SK-N-SH (cell line): ENCODE measurements around the gene KANSL2. TPM values are rescaled to one million over a fixed set of nuclear protein-coding genes. Genes with fewer than 3 reads are reported as not detected.

Experiments used
- CTCF ChIA-PET: fragments of 300-600, 350-600 bp; formaldehyde crosslinking; extraction: SDS; loops from one replicate; lab custom pipeline; 2021; lab: Yijun Ruan, JAX
- POLR2A ChIA-PET: fragments of 350-600 bp; sonication (Branson Sonifier 250); formaldehyde crosslinking; extraction: SDS; loops from one replicate; lab custom pipeline; 2020; ENCODE audit warnings: antibody characterized with exemption, inconsistent platforms; lab: Yijun Ruan, JAX
- DNase-seq: peaks from one replicate; pipeline ENCODE4 v3.0.0; 2012
- H2AFZ ChIP-seq: fragments of 200-600 bp; sonication (generic); 2 replicates; pipeline ENCODE4 v1.8.1; 2016; ENCODE audit warnings: antibody characterized with exemption, mild to moderate bottlenecking, low read depth
- H3F3A ChIP-seq: fragments of 200-600 bp; sonication (generic); replicated peaks from 2 replicates; pipeline ENCODE3; 2016; ENCODE audit warnings: antibody characterized with exemption, mild to moderate bottlenecking; ENCODE audit not compliant: insufficient read depth
- H3K27ac ChIP-seq, 2 experiments: fragments of 200-500 bp in 1 of 2; fragments of 200-600 bp in 1 of 2; sonication (Bioruptor generic) in 1 of 2; sonication (generic), shearing (Covaris generic) in 1 of 2; 2 replicates each; pipeline versions ENCODE4 v1.5.1 to v1.6.1; 2014 to 2016; ENCODE audit warnings: low read depth in 2 of 2, inconsistent platforms in 1 of 2, low read length in 1 of 2, mild to moderate bottlenecking in 1 of 2, mixed read lengths in 1 of 2
- H3K27me3 ChIP-seq: fragments of 200-600 bp; sonication (generic), shearing (Covaris generic); 2 replicates; pipeline ENCODE4 v1.6.1; 2016; ENCODE audit warnings: mixed run types; ENCODE audit not compliant: insufficient read depth
- H3K36me3 ChIP-seq, 2 experiments: fragments of 200-500 bp in 1 of 2; fragments of 200-600 bp in 1 of 2; sonication (Bioruptor generic) in 1 of 2; sonication (generic) in 1 of 2; replicated peaks in 1 of 2; 2 replicates each; pipeline versions ENCODE3 to v1.5.1; 2014 to 2016; ENCODE audit warnings: low read length in 1 of 2, mild to moderate bottlenecking in 1 of 2; ENCODE audit not compliant: insufficient read depth in 2 of 2, control insufficient read depth in 1 of 2
- H3K4me1 ChIP-seq, 2 experiments: fragments of 200-500 bp in 1 of 2; fragments of 200-600 bp in 1 of 2; sonication (Bioruptor generic) in 1 of 2; sonication (generic), shearing (Covaris generic) in 1 of 2; 2 replicates each; pipeline versions ENCODE4 v1.5.1 to v1.6.1; 2014 to 2016; ENCODE audit warnings: low read depth in 1 of 2, low read length in 1 of 2, mixed run types in 1 of 2; ENCODE audit not compliant: insufficient read depth in 2 of 2, control insufficient read depth in 1 of 2
- H3K4me2 ChIP-seq: fragments of 200-600 bp; sonication (generic), shearing (Covaris generic); 2 replicates; pipeline ENCODE4 v1.6.1; 2017; ENCODE audit warnings: mixed run types
- H3K4me3 ChIP-seq, 2 experiments: fragments of 200-500 bp in 1 of 2; fragments of 200-600 bp in 1 of 2; sonication (Bioruptor generic) in 1 of 2; sonication (generic), shearing (Covaris generic) in 1 of 2; 2 replicates each; pipeline versions ENCODE4 v1.5.1 to v1.8.1; 2014 to 2016; ENCODE audit warnings: low read depth in 2 of 2, inconsistent platforms in 1 of 2, low read length in 1 of 2, mild to moderate bottlenecking in 1 of 2, mixed read lengths in 1 of 2, moderate library complexity in 1 of 2
- H3K79me2 ChIP-seq: fragments of 200-600 bp; sonication (generic); 2 replicates; pipeline ENCODE4 v1.8.1; 2017; ENCODE audit warnings: mild to moderate bottlenecking; ENCODE audit not compliant: insufficient read depth
- H3K9ac ChIP-seq: fragments of 200-600 bp; sonication (generic); 2 replicates; pipeline ENCODE4 v1.6.1; 2017; ENCODE audit warnings: mixed run types
- H3K9me2 ChIP-seq: fragments of 200-600 bp; sonication (generic); 2 replicates; pipeline ENCODE4 v1.6.1; 2017; ENCODE audit warnings: mixed run types
- H3K9me3 ChIP-seq: fragments of 200-600 bp; sonication (generic); 2 replicates; pipeline ENCODE4 v1.6.1; 2017; ENCODE audit warnings: mixed run types, mild to moderate bottlenecking, moderate library complexity
- H4K20me1 ChIP-seq: fragments of 200-600 bp; sonication (generic); 2 replicates; pipeline ENCODE4 v1.6.1; 2017; ENCODE audit warnings: mild to moderate bottlenecking, mixed run types; ENCODE audit not compliant: insufficient read depth
- FOXM1 ChIP-seq: IDR thresholded peaks from 2 replicates; pipeline ENCODE4 v1.4.0; 2012; ENCODE audit warnings: low read depth, mild to moderate bottlenecking
- PBX3 ChIP-seq: IDR thresholded peaks from 2 replicates; pipeline ENCODE4; 2012
- RFX5 ChIP-seq: IDR thresholded peaks from 2 replicates; pipeline ENCODE4 v1.6.1; 2012; ENCODE audit warnings: mild to moderate bottlenecking, improper control_type of control experiment, low read length
- SMC3 ChIP-seq: IDR thresholded peaks from 2 replicates; pipeline ENCODE4 v1.6.1; 2012; ENCODE audit warnings: low read depth, low read length, improper control_type of control experiment
- WGBS: methylation state at CpG from one replicate; pipeline ENCODE4 v1.1.6; 2017; ENCODE audit warnings: low lambda C conversion rate; 5-methylcytosine and 5-hydroxymethylcytosine counted together
- polyA plus RNA-seq, 3 experiments: library from polyadenylated mRNA; depleted of rRNA; stranded (reverse); fragments of >200 nt; gene quantifications; 2 replicates each; pipeline ENCODE4 v1.2.3, GENCODE V29; 2012
- small RNA-seq, 7 experiments: library from RNA; depleted of rRNA; stranded (forward); fragments of <200 nt; gene quantifications; one replicate each; pipeline ENCODE3, GENCODE V24; 2012

The KANSL2 gene
- polyA plus RNA-seq, 1 of the 3 experiments (the other 2 are of a cell fraction): 32.8 TPM

- Histone ChIP-seq H3K27me3 (no peaks in the 10 kb centered on the region), H3F3A (no peaks in the 10 kb centered on the region), H3K4me3 (no peak overlapping the region), H2AFZ (no peak overlapping the region), H3K79me2 (no peaks in the 10 kb centered on the region), H3K9ac (no peak overlapping the region), H3K9me3 (peaks cover 4% of the 10 kb centered on the region; the same call in 1 of the 2 replicates), H3K4me1 (no peaks in the 10 kb centered on the region), H3K9me2 (no peaks in the 10 kb centered on the region), H3K4me2 (no peak overlapping the region), H3K27ac (no peak overlapping the region), H3K36me3 (peaks cover 0 to 4% of the 10 kb centered on the region in 2 experiments), H4K20me1 (no peaks in the 10 kb centered on the region)
- ChIA-PET CTCF (interaction anchor here (2.7 kb wide), 1 partner anchor 71 kb away, joined by 8 read pairs; no protein-coding TSS in a partner anchor), POLR2A (no interaction called here)
- 3% methylated on average over 1 of the region's 1 CpG for WGBS
- TF ChIP-seq RFX5: no peak
- TF ChIP-seq SMC3: no peak
- no peak for TF ChIP-seq PBX3
- TF ChIP-seq FOXM1: no peak
- no peak for DNase-seq
Observed at GRCh38 chr12:48613321-48613720, 68.7 kb downstream of the KANSL2 start.

Small RNA genes lying within 50 kb of the gene (small RNA-seq; reads per million reads assigned to genes)
- gene MIR1291 (0 reads per million in 7 experiments), gene SNORA2A (22.6 to 1,433 (median 47.0) reads per million in 7 experiments), gene SNORA2B (0 to 92.0 (median 16.5) reads per million in 7 experiments), gene SNORA2C (0 to 12.6 (median 1.1) reads per million in 7 experiments)

Other genes starting within 250 kb of the KANSL2 start
- not detected in 2 replicates for gene ANP32D, start 209.7 kb downstream of the KANSL2 start, polyA plus RNA-seq (2012; rRNA removed)
- not detected in 2 replicates for gene C12orf54, start 199.7 kb downstream of the KANSL2 start, polyA plus RNA-seq (2012; rRNA removed)
- gene OR8S1, start 156.6 kb downstream of the KANSL2 start, polyA plus RNA-seq (2012; rRNA removed): not detected in 2 replicates
- not detected in 2 replicates for gene LALBA, start 112.2 kb downstream of the KANSL2 start, polyA plus RNA-seq (2012; rRNA removed)
- gene CCNT1, start 34.5 kb upstream of the KANSL2 start, polyA plus RNA-seq (2012; rRNA removed): 7.2 and 10.9 TPM in 2 replicates
- 36.0 and 46.4 TPM in 2 replicates for gene ADCY6, start 106.9 kb upstream of the KANSL2 start, polyA plus RNA-seq (2012; rRNA removed)
- 25.6 and 34.6 TPM in 2 replicates for gene CACNB3, start 136.3 kb upstream of the KANSL2 start, polyA plus RNA-seq (2012; rRNA removed)
- 50.4 and 52.5 TPM in 2 replicates for gene DDX23, start 169.9 kb upstream of the KANSL2 start, polyA plus RNA-seq (2012; rRNA removed)
- gene RND1, start 183.6 kb upstream of the KANSL2 start, polyA plus RNA-seq (2012; rRNA removed): 0.19 and 0.39 TPM in 2 replicates
- 23.7 and 28.5 TPM in 2 replicates for gene FKBP11, start 243.3 kb upstream of the KANSL2 start, polyA plus RNA-seq (2012; rRNA removed)